H1 (cell line): ENCODE results near the gene MCF2L2. TPM values are rescaled to one million over a fixed set of nuclear protein-coding genes. Genes with fewer than 3 reads are reported as not detected.

Experiments used
- BACH1 ChIP-seq: IDR thresholded peaks from 2 replicates; pipeline ENCODE4 v1.6.1; 2012; ENCODE audit warnings: low read length, improper control_type of control experiment
- CHD2 ChIP-seq: IDR thresholded peaks from 2 replicates; pipeline ENCODE4 v1.6.1; 2012; ENCODE audit warnings: low read length, improper control_type of control experiment
- CREB1 ChIP-seq: IDR thresholded peaks from 2 replicates; pipeline ENCODE4 v1.6.1; 2012; ENCODE audit warnings: inconsistent platforms
- EGR1 ChIP-seq: IDR thresholded peaks from 2 replicates; pipeline ENCODE4 v1.6.1; 2011; ENCODE audit warnings: low read depth, low read length, borderline replicate concordance
- MAFK ChIP-seq: IDR thresholded peaks from 2 replicates; pipeline ENCODE4 v1.6.1; 2012; ENCODE audit warnings: low read depth, mild to moderate bottlenecking, improper control_type of control experiment, low read length
- POLR2A ChIP-seq, 2 experiments: IDR thresholded peaks; 1 replicate in 1 of 2; 2 replicates in 1 of 2; pipeline ENCODE4 v1.6.1; 2011; ENCODE audit warnings: low read depth in 2 of 2, low read length in 2 of 2, mild to moderate bottlenecking in 2 of 2; ENCODE audit errors: control extremely low read depth in 1 of 2
- RFX5 ChIP-seq: IDR thresholded peaks from 2 replicates; pipeline ENCODE4 v1.6.1; 2011; ENCODE audit warnings: low read depth, low read length, improper control_type of control experiment, borderline replicate concordance
- RNF2 ChIP-seq: fragments of 200-900, 300-1000 bp; sonication (generic); IDR thresholded peaks from 2 replicates; pipeline ENCODE4 v1.7.1; 2016; ENCODE audit warnings: borderline replicate concordance, low read depth, mild to moderate bottlenecking, antibody characterized with exemption, low read length; ENCODE audit not compliant: poor library complexity, severe bottlenecking; ENCODE audit errors: missing control alignments
- SIRT6 ChIP-seq: IDR thresholded peaks from one replicate; pipeline ENCODE4 v1.7.1; 2012; ENCODE audit warnings: low read length, inconsistent platforms
- SP2 ChIP-seq: IDR thresholded peaks from 2 replicates; pipeline ENCODE4 v1.6.1; 2012; ENCODE audit warnings: mild to moderate bottlenecking, low read length, inconsistent platforms
- SP4 ChIP-seq: IDR thresholded peaks from 2 replicates; pipeline ENCODE4 v1.6.1; 2012; ENCODE audit warnings: low read length, inconsistent platforms
- TBP ChIP-seq: IDR thresholded peaks from 2 replicates; pipeline ENCODE4 v1.6.1; 2011; ENCODE audit warnings: low read depth, low read length, improper control_type of control experiment
- TCF12 ChIP-seq: IDR thresholded peaks from 2 replicates; pipeline ENCODE4 v1.6.1; 2011; ENCODE audit warnings: low read depth, mild to moderate bottlenecking, low read length
- YY1 ChIP-seq: IDR thresholded peaks from 2 replicates; pipeline ENCODE4 v1.6.1; 2011; ENCODE audit warnings: low read depth, mild to moderate bottlenecking, low read length
- polyA plus RNA-seq, 7 experiments: library from polyadenylated mRNA; depleted of rRNA in 3 of 7; stranded (reverse) in 5 of 7; unstranded in 2 of 7; fragments of >200 nt in 5 of 7; fragments of 200-250 nt in 2 of 7; gene quantifications; 1 replicate in 5 of 7; 2 replicates in 1 of 7; 4 replicates in 1 of 7; pipeline versions ENCODE4 v1.2.1 to v1.2.3, GENCODE V29; 2011 to 2013; ENCODE audit warnings: missing spikeins in 2 of 7, mixed read lengths in 2 of 7
- total RNA-seq: library from RNA; stranded (reverse); fragmentation: NEBNext Ultra II Directional; extraction: Animal tissue kit (Norgen Biotek cat#: 25700); gene quantifications from 2 replicates; pipeline ENCODE4 v1.2.1, GENCODE V29; 2021
- TF ChIP-seq, protein P1 (sequence below): fragments of 300-600 bp; sonication (generic); IDR thresholded peaks from 2 replicates; pipeline ENCODE4 v1.7.1; 2012; ENCODE audit warnings: low read length, moderate library complexity, mild to moderate bottlenecking, inconsistent platforms; ENCODE audit not compliant: insufficient replicate concordance

MCF2L2 gene
- total and polyA plus RNA-seq, 2 of the 8 experiments (the other 6 are each of a cell fraction or from before 2014, with no cell fraction given), result 4.1 to 13.7 TPM

DNA sequence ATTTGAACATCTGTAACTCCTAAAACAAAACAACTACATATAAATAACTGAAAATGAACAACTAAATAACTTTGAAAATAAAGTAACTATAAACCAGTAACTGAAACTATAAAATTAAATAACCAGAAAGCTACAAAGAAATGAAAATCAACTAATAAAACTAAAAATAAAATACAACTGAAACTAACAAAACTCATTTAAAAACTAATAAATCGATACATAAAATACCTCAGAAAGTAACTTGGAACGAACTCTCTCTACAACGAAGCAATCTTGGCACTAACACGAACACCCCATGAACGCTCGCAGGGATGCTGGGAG is 249.9 kb downstream of the MCF2L2 start (continued):
- TF ChIP-seq, protein P1, sequence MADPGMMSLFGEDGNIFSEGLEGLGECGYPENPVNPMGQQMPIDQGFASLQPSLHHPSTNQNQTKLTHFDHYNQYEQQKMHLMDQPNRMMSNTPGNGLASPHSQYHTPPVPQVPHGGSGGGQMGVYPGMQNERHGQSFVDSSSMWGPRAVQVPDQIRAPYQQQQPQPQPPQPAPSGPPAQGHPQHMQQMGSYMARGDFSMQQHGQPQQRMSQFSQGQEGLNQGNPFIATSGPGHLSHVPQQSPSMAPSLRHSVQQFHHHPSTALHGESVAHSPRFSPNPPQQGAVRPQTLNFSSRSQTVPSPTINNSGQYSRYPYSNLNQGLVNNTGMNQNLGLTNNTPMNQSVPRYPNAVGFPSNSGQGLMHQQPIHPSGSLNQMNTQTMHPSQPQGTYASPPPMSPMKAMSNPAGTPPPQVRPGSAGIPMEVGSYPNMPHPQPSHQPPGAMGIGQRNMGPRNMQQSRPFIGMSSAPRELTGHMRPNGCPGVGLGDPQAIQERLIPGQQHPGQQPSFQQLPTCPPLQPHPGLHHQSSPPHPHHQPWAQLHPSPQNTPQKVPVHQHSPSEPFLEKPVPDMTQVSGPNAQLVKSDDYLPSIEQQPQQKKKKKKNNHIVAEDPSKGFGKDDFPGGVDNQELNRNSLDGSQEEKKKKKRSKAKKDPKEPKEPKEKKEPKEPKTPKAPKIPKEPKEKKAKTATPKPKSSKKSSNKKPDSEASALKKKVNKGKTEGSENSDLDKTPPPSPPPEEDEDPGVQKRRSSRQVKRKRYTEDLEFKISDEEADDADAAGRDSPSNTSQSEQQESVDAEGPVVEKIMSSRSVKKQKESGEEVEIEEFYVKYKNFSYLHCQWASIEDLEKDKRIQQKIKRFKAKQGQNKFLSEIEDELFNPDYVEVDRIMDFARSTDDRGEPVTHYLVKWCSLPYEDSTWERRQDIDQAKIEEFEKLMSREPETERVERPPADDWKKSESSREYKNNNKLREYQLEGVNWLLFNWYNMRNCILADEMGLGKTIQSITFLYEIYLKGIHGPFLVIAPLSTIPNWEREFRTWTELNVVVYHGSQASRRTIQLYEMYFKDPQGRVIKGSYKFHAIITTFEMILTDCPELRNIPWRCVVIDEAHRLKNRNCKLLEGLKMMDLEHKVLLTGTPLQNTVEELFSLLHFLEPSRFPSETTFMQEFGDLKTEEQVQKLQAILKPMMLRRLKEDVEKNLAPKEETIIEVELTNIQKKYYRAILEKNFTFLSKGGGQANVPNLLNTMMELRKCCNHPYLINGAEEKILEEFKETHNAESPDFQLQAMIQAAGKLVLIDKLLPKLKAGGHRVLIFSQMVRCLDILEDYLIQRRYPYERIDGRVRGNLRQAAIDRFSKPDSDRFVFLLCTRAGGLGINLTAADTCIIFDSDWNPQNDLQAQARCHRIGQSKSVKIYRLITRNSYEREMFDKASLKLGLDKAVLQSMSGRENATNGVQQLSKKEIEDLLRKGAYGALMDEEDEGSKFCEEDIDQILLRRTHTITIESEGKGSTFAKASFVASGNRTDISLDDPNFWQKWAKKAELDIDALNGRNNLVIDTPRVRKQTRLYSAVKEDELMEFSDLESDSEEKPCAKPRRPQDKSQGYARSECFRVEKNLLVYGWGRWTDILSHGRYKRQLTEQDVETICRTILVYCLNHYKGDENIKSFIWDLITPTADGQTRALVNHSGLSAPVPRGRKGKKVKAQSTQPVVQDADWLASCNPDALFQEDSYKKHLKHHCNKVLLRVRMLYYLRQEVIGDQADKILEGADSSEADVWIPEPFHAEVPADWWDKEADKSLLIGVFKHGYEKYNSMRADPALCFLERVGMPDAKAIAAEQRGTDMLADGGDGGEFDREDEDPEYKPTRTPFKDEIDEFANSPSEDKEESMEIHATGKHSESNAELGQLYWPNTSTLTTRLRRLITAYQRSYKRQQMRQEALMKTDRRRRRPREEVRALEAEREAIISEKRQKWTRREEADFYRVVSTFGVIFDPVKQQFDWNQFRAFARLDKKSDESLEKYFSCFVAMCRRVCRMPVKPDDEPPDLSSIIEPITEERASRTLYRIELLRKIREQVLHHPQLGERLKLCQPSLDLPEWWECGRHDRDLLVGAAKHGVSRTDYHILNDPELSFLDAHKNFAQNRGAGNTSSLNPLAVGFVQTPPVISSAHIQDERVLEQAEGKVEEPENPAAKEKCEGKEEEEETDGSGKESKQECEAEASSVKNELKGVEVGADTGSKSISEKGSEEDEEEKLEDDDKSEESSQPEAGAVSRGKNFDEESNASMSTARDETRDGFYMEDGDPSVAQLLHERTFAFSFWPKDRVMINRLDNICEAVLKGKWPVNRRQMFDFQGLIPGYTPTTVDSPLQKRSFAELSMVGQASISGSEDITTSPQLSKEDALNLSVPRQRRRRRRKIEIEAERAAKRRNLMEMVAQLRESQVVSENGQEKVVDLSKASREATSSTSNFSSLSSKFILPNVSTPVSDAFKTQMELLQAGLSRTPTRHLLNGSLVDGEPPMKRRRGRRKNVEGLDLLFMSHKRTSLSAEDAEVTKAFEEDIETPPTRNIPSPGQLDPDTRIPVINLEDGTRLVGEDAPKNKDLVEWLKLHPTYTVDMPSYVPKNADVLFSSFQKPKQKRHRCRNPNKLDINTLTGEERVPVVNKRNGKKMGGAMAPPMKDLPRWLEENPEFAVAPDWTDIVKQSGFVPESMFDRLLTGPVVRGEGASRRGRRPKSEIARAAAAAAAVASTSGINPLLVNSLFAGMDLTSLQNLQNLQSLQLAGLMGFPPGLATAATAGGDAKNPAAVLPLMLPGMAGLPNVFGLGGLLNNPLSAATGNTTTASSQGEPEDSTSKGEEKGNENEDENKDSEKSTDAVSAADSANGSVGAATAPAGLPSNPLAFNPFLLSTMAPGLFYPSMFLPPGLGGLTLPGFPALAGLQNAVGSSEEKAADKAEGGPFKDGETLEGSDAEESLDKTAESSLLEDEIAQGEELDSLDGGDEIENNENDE, result no peak
- no peak for TF ChIP-seq TCF12
- TF ChIP-seq MAFK, result no peak
- TF ChIP-seq YY1, result no peak
- TF ChIP-seq SP4, result no peak
- TF ChIP-seq CHD2, result no peak
- no peak for TF ChIP-seq POLR2A (IDR thresholded peaks at IDR 0.05; ENCODE audit: control extremely low read depth in 1 of 2, low read depth in 2 of 2, low read length in 2 of 2)
- no peak for TF ChIP-seq RNF2
- no peak for TF ChIP-seq TBP
- no peak for TF ChIP-seq BACH1
- TF ChIP-seq SP2, result no peak
- no peak for TF ChIP-seq CREB1
- TF ChIP-seq EGR1, result no peak
- no peak for TF ChIP-seq RFX5
- no peak for TF ChIP-seq SIRT6
